OCI-LY7 (cell line): ENCODE data around the gene PAFAH1B1. TPM values are rescaled to one million over a fixed set of nuclear protein-coding genes. Genes with fewer than 3 reads are reported as not detected.

Source experiments
- BruUV-seq: library from RNA; stranded (reverse); fragments of 400-500 nt; replicated peaks from 2 replicates; lab custom pipeline; 2021; lab: Mats Ljungman, UMichigan
- CTCF ChIA-PET: fragments of 300-600 bp; sonication (Branson Sonifier 250); formaldehyde crosslinking; loops from one replicate; lab custom pipeline; 2022; ENCODE audit warnings: antibody characterized with exemption; ENCODE audit not compliant: unreplicated experiment; lab: Charles Lee
- POLR2A ChIA-PET: fragments of 300-600 bp; sonication (Branson Sonifier 250); formaldehyde crosslinking; loops from one replicate; lab custom pipeline; 2022; ENCODE audit warnings: antibody characterized with exemption; lab: Charles Lee
- DNase-seq: peaks from one replicate; pipeline ENCODE4 v3.0.0-alpha.2; 2015; ENCODE audit warnings: low spot score
- H2AFZ ChIP-seq: fragments of 200-600 bp; sonication (generic), shearing (Covaris generic); 2 replicates; pipeline ENCODE4 v1.6.1; 2014; ENCODE audit warnings: mild to moderate bottlenecking, antibody characterized with exemption, low read length, moderate library complexity
- H3K27ac ChIP-seq: fragments of 200-600 bp; sonication (generic); 2 replicates; pipeline ENCODE4 v1.5.1; 2014; ENCODE audit warnings: mixed run types, low read depth, mild to moderate bottlenecking, moderate library complexity, low read length, inconsistent platforms; ENCODE audit not compliant: poor library complexity, severe bottlenecking
- H3K36me3 ChIP-seq: fragments of 200-600 bp; sonication (generic); 2 replicates; pipeline ENCODE4 v1.6.1; 2014; ENCODE audit warnings: mild to moderate bottlenecking, antibody characterized with exemption, low read length, moderate library complexity, mixed read lengths; ENCODE audit not compliant: insufficient read depth
- H3K4me1 ChIP-seq: fragments of 200-600 bp; sonication (generic); 2 replicates; pipeline ENCODE4 v1.5.1; 2014; ENCODE audit warnings: mild to moderate bottlenecking, low read length; ENCODE audit not compliant: insufficient read depth, poor library complexity, severe bottlenecking
- H3K4me2 ChIP-seq: fragments of 200-600 bp; sonication (generic); 2 replicates; pipeline ENCODE4 v1.6.1; 2014; ENCODE audit warnings: mild to moderate bottlenecking, low read length
- H3K4me3 ChIP-seq: fragments of 200-600 bp; sonication (generic); 2 replicates; pipeline ENCODE4 v1.5.1; 2014; ENCODE audit warnings: mild to moderate bottlenecking, low read depth, low read length; ENCODE audit not compliant: poor library complexity, severe bottlenecking
- H3K79me2 ChIP-seq: fragments of 200-600 bp; sonication (generic); 2 replicates; pipeline ENCODE4 v1.6.1; 2016; ENCODE audit warnings: low read depth, mild to moderate bottlenecking, low read length, moderate library complexity, mixed read lengths; ENCODE audit not compliant: insufficient read depth
- H3K9me2 ChIP-seq: fragments of 200-600 bp; sonication (generic); 2 replicates; pipeline ENCODE4 v1.6.1; 2016; ENCODE audit warnings: mild to moderate bottlenecking, low read length, mixed read lengths; ENCODE audit not compliant: insufficient read depth
- H3K9me3 ChIP-seq: fragments of 200-600 bp; sonication (generic); 2 replicates; pipeline ENCODE4 v1.6.1; 2014; ENCODE audit warnings: mild to moderate bottlenecking, mixed run types, low read length, mixed read lengths
- H4K20me1 ChIP-seq: fragments of 200-600 bp; sonication (generic); 2 replicates; pipeline ENCODE4 v1.6.1; 2014; ENCODE audit warnings: mild to moderate bottlenecking, antibody characterized with exemption, low read length, moderate library complexity, mixed read lengths; ENCODE audit not compliant: insufficient read depth
- EZH2phosphoT487 ChIP-seq: fragments of 200-600 bp; sonication (generic); IDR thresholded peaks from 2 replicates; pipeline ENCODE4 v1.6.1; 2018; ENCODE audit warnings: low read depth, borderline replicate concordance, mild to moderate bottlenecking, mixed run types, antibody characterized with exemption, low read length, moderate library complexity, mixed read lengths
- intact Hi-C: fragments of 100-400 bp; cut with micrococcal nuclease; formaldehyde crosslinking; loops from one replicate; pipeline ENCODE4 v1.10.0; 2022; ENCODE audit not compliant: unreplicated experiment
- total RNA-seq, 2 experiments: library from RNA; depleted of rRNA in 1 of 2; stranded (reverse); fragments of >200 nt in 1 of 2; shearing (Covaris generic) in 1 of 2; gene quantifications; 2 replicates each; pipeline ENCODE4 v1.2.3, GENCODE V29; 2014 to 2022
- TF ChIP-seq, protein P1 (sequence below): fragments of 200-600 bp; sonication (generic); conservative IDR thresholded peaks from 2 replicates; pipeline ENCODE4 v1.5.1; 2014; ENCODE audit warnings: mild to moderate bottlenecking, antibody characterized with exemption, low read length, moderate library complexity, mixed read lengths

The PAFAH1B1 gene
- total RNA-seq, 2 experiments from 2014 or later: 51.1 to 127 TPM

DNA sequence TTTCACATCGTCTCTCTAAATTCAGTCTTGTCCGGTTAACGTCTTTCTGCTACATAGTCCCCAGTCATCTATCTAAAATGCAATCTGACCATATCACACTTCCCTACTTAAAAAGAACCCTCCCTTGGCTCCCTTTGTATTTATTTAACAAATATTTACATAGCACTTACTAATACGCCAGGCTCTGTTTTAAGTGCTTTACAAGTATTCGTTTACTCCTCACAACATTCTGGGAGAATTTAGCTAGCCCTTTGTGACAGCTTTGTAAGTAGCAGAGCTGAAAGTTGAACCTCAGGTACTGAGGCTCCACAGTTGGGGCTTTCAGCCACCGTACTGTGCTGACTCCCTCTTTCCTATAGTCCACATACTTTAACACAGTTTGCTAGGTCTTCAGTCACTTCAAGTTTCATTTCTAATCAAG is 9.2 kb downstream of the PAFAH1B1 start:
- peaks cover 5% of the 10 kb centered on the region for H3K4me1 ChIP-seq
- TF ChIP-seq, protein P1, sequence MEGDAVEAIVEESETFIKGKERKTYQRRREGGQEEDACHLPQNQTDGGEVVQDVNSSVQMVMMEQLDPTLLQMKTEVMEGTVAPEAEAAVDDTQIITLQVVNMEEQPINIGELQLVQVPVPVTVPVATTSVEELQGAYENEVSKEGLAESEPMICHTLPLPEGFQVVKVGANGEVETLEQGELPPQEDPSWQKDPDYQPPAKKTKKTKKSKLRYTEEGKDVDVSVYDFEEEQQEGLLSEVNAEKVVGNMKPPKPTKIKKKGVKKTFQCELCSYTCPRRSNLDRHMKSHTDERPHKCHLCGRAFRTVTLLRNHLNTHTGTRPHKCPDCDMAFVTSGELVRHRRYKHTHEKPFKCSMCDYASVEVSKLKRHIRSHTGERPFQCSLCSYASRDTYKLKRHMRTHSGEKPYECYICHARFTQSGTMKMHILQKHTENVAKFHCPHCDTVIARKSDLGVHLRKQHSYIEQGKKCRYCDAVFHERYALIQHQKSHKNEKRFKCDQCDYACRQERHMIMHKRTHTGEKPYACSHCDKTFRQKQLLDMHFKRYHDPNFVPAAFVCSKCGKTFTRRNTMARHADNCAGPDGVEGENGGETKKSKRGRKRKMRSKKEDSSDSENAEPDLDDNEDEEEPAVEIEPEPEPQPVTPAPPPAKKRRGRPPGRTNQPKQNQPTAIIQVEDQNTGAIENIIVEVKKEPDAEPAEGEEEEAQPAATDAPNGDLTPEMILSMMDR: no peak
- TF ChIP-seq EZH2phosphoT487: no peak
- H3K4me3 ChIP-seq: no peak overlapping the region
- no peak overlapping the region for H2AFZ ChIP-seq
- H3K79me2 ChIP-seq: peaks cover 100% of the 10 kb centered on the region
- peaks cover 94% of the 10 kb centered on the region for H3K36me3 ChIP-seq
- no TSS peak for BruUV-seq
- H3K9me2 ChIP-seq: no peaks in the 10 kb centered on the region
- DNase-seq: no peak
- H3K9me3 ChIP-seq: peaks cover 6% of the 10 kb centered on the region; the same call in 1 of the 2 replicates
- ChIA-PET POLR2A (interaction anchor here (0.6 kb wide), 3 partner anchors 17 to 76 kb away, joined by 3 to 5 read pairs (median 3); no protein-coding TSS in a partner anchor), CTCF (no interaction called here)
- H3K27ac ChIP-seq: no peak overlapping the region
- intact Hi-C loops: no loop called here
- H4K20me1 ChIP-seq: peaks cover 15% of the 10 kb centered on the region
- no peak overlapping the region for H3K4me2 ChIP-seq

DNA sequence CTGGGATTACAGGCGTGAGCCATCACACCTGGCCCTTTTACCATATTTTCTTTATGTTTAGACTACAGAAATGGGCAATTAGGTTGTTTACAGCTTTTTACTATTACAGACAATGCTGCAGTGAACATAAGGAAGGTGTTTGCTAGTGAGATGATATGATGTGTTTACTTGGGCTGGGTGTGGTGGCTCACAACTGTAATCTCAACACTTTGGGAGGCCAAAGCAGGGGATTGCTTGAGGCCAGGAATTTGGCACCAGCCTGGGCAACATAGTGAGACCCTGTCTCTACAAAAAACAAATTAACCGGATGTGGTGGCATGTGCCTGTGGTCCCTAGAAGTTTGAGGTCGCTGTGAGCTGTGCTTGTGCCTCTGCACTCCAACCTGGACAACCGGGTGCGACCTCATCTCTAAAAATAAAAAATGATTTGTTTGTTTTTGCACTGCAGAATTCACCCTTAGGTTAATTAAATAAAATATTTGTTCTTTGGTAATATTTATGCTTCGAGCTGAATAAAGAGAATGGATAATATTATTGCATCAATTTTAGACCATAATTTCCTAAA is 15.0 kb downstream of the PAFAH1B1 start:
- Histone ChIP-seq H3K4me3 (no peak overlapping the region), H3K4me1 (peaks cover 7% of the 10 kb centered on the region), H3K79me2 (peaks cover 100% of the 10 kb centered on the region), H3K27ac (no peak overlapping the region), H4K20me1 (peaks cover 14% of the 10 kb centered on the region), H3K4me2 (no peak overlapping the region), H3K9me2 (no peaks in the 10 kb centered on the region), H2AFZ (no peak overlapping the region), H3K36me3 (peaks cover 65% of the 10 kb centered on the region), H3K9me3 (no peaks in the 10 kb centered on the region)
- no TSS peak for BruUV-seq
- DNase-seq: no peak
- no peak for TF ChIP-seq EZH2phosphoT487
- TF ChIP-seq, protein P1: no peak
- CTCF ChIA-PET: no interaction called here
- intact Hi-C loops: no loop called here
- POLR2A ChIA-PET: interaction anchor here (1.4 kb wide), 1 partner anchor 9 kb away, joined by 3 read pairs; no protein-coding TSS in a partner anchor

DNA sequence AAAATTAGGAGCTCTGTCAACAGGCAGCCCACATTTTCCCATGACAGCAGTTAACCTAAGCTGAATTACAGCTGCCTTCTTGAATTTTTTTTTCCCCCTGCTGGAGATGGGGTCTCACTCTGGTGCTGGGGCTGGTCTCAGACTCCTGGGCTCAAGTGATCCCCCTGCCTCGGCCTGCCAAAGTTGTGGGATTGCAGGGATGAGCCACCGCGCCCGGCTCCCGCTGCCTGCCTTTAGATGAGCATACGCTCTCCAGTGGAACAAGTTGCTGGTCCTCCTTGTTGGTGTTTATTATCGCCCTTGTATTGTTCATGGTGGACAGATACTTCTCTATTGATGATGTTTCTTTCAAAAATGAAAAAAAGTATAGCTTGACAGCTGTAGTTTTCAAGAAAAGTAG is 15.6 kb downstream of the PAFAH1B1 start:
- Histone ChIP-seq H2AFZ (no peak overlapping the region), H3K4me1 (peaks cover 7% of the 10 kb centered on the region), H3K36me3 (peaks cover 60% of the 10 kb centered on the region), H3K27ac (no peak overlapping the region), H4K20me1 (peaks cover 14% of the 10 kb centered on the region), H3K4me2 (no peak overlapping the region), H3K4me3 (no peak overlapping the region), H3K79me2 (peaks cover 100% of the 10 kb centered on the region), H3K9me2 (no peaks in the 10 kb centered on the region), H3K9me3 (no peaks in the 10 kb centered on the region)
- no TSS peak for BruUV-seq
- CTCF ChIA-PET: no interaction called here
- POLR2A ChIA-PET: interaction anchor here (1.4 kb wide), 1 partner anchor 10 kb away, joined by 3 read pairs; no protein-coding TSS in a partner anchor
- intact Hi-C loops: no loop called here
- TF ChIP-seq EZH2phosphoT487: no peak
- TF ChIP-seq, protein P1: no peak
- no peak for DNase-seq
